ENCODE results near the gene ZFP36L2. TPM values are rescaled to one million over a fixed set of nuclear protein-coding genes. Genes with fewer than 3 reads are reported as not detected.

The ZFP36L2 gene
- total and polyA plus RNA-seq, 7 experiments from 2014 or later = 231 to 747 (median 389) TPM

DNA sequence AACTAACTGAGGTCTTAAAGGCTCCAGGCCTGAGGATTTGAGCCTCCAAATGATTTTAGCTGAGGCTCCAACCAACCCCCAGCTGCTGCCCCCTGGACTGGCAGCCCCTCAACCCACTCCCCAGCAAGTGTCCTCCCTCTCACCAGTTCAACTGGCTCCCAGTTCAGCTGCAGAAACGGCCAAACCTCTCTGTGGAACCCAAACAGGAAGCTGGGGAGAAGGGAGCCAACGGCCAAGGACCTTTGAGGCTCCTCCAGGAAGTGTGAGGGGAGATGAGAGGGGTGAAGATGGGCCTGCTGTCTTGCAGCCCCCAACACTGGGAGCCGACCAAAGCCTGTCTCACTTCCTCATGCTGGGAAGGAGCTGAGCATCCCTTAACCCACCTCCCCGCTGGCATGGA is 24.9 kb downstream of the ZFP36L2 start:
- DNase-seq (no peak), ATAC-seq (no peak)
- Histone ChIP-seq H3K27ac (ENCODE audit: low read depth, low read length) (no peak overlapping the region), H3K4me1 (ENCODE audit: control insufficient read depth in 2 of 2, insufficient read depth in 2 of 2, low read length in 2 of 2) (peaks cover 12 to 24% of the 10 kb centered on the region in 2 donors), H3K9me3 (ENCODE audit: control insufficient read depth in 2 of 3, low read length in 3 of 3) (no peaks in the 10 kb centered on the region), H3K36me3 (ENCODE audit: control insufficient read depth in 2 of 3, insufficient read depth in 3 of 3, low read length in 3 of 3) (no peaks in the 10 kb centered on the region), H3K4me3 (ENCODE audit: low read length) (no peak overlapping the region), H3K27me3 (ENCODE audit: control insufficient read depth in 2 of 2, insufficient read depth in 2 of 2, low read length in 2 of 2) (no peaks in the 10 kb centered on the region)
- ChIA-PET CTCF (interaction anchor here (1.0 kb wide), 1 partner anchor 28 kb away, joined by 5 read pairs; no protein-coding TSS in a partner anchor), POLR2A (interaction anchor here (0.5 to 8.7 kb wide), 6 partner anchors 14 to 30 kb away, joined by 3 to 170 read pairs (median 3); no protein-coding TSS in a partner anchor)
- H3K36me3 Mint-ChIP-seq = peaks cover 0 to 10% (median 0%) of the 10 kb centered on the region in 5 donors
- intact Hi-C loops (cut with micrococcal nuclease) = no loop called here
- peak overlapping the region in 1 of 10 donors; percentile 10 for H3K4me3 Mint-ChIP-seq
- H3K4me1 Mint-ChIP-seq = peaks cover 20 to 67% (median 59%) of the 10 kb centered on the region in 7 donors
- peak overlapping the region in 6 of 9 donors; percentile 38 to 70 (median 56) for H3K27ac Mint-ChIP-seq
- H3K9me3 Mint-ChIP-seq = peaks cover 0 to 2% (median 0%) of the 10 kb centered on the region in 11 donors
- no peaks in the 10 kb centered on the region for H3K27me3 Mint-ChIP-seq

DNA sequence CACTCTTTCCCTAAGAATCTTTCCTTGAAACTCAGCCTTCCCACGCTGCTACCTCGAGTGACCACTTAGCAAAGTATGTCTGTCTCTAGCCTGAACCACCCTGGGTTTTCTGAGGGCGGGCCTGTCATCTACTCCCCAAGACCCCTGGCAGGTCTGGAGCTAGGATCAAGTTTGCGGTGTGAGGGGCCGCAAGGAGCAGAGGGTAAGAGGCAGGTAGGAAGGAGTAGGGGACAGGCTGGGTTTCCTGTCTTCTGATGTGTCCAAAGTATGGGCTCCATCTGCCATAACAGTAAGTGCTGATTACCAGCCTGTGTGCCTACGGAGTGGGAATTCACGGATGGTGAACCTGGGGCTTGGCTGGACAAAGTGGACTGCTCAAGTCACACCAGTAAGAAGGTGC is 25.4 kb downstream of the ZFP36L2 start:
- no peak for DNase-seq
- Histone ChIP-seq H3K27me3 (ENCODE audit: control insufficient read depth in 2 of 2, insufficient read depth in 2 of 2, low read length in 2 of 2) (no peaks in the 10 kb centered on the region), H3K9me3 (ENCODE audit: control insufficient read depth in 2 of 3, low read length in 3 of 3) (no peaks in the 10 kb centered on the region), H3K36me3 (ENCODE audit: control insufficient read depth in 2 of 3, insufficient read depth in 3 of 3, low read length in 3 of 3) (no peaks in the 10 kb centered on the region), H3K27ac (ENCODE audit: low read depth, low read length) (no peak overlapping the region), H3K4me3 (ENCODE audit: low read length) (no peak overlapping the region), H3K4me1 (ENCODE audit: control insufficient read depth in 2 of 2, insufficient read depth in 2 of 2, low read length in 2 of 2) (peaks cover 14 to 25% of the 10 kb centered on the region in 2 donors)
- ChIA-PET POLR2A (interaction anchor here (0.5 to 8.7 kb wide), 5 partner anchors 13 to 30 kb away, joined by 3 to 170 read pairs (median 3); no protein-coding TSS in a partner anchor), CTCF (interaction anchor here (1.0 kb wide), 1 partner anchor 28 kb away, joined by 5 read pairs; no protein-coding TSS in a partner anchor)
- Mint-ChIP-seq H3K27me3 (no peaks in the 10 kb centered on the region), H3K4me3 (no peak overlapping the region), H3K4me1 (peaks cover 22 to 65% (median 61%) of the 10 kb centered on the region in 7 donors), H3K27ac (peak overlapping the region in 7 of 9 donors; percentile 38 to 70 (median 56)), H3K36me3 (peaks cover 0 to 11% (median 0%) of the 10 kb centered on the region in 5 donors), H3K9me3 (peaks cover 0 to 3% (median 0%) of the 10 kb centered on the region in 11 donors)
- no peak for ATAC-seq
- intact Hi-C loops (cut with micrococcal nuclease) = no loop called here

DNA sequence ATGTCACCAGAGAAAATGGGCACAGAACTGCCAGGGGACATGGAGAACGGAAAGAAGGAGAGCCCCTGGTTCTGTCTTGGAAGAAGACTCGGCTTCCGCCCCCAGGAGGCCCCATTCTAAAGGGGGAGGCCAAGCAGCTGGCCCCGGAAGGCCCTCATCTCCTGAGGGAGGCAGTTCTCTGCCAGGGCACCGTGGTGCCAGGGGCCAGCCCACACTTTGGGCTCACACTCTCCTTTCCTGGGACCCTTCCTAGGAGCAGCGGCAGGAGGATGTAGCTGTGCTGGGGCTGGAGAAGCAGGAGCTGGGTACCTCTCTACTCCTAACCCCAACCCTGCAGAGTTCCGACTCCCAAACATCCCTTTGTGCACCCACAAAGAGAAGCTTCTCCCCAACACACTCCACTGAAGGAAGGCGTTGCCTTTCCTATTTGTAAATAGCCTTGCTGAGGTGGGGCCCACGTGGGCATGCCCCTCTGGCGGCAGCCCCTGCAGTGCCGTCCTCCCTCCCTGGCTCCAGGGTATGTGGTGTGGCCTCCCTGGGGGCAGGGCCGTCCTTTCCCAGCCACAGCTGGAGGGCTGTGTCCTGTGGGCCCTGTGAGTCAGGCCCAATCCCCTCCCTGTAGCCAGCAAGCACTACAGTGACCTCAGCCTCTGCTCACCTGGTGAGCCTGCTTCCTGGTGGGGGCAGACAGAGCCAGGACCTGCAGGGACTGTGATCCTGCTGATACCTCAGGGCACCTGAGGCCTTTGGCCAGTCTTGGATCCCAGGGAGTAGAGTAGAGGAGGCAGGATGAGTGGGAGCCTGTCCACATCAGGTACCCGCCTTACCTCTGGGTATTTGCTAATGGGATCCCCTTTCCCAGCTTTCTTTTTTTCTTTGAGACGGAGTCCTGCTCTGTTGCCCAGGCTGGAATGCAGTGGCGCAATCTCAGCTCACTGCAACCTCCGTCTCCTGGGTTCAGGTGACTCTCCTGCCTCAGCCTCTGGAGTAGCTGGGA is 26.6 kb downstream of the ZFP36L2 start:
- Histone ChIP-seq H3K27ac (ENCODE audit: low read depth, low read length) (no peak overlapping the region), H3K4me3 (ENCODE audit: low read length) (no peak overlapping the region), H3K4me1 (ENCODE audit: control insufficient read depth in 2 of 2, insufficient read depth in 2 of 2, low read length in 2 of 2) (peaks cover 25 to 37% of the 10 kb centered on the region in 2 donors), H3K9me3 (ENCODE audit: control insufficient read depth in 2 of 3, low read length in 3 of 3) (no peaks in the 10 kb centered on the region), H3K27me3 (ENCODE audit: control insufficient read depth in 2 of 2, insufficient read depth in 2 of 2, low read length in 2 of 2) (no peaks in the 10 kb centered on the region), H3K36me3 (ENCODE audit: control insufficient read depth in 2 of 3, insufficient read depth in 3 of 3, low read length in 3 of 3) (no peaks in the 10 kb centered on the region)
- no peak overlapping the region for H3K4me3 Mint-ChIP-seq
- H3K27ac Mint-ChIP-seq = peak overlapping the region in 4 of 9 donors; percentile 22 to 67 (median 53)
- intact Hi-C loops (cut with micrococcal nuclease) = no loop called here
- H3K9me3 Mint-ChIP-seq = peaks cover 0 to 3% (median 0%) of the 10 kb centered on the region in 11 donors
- ChIA-PET POLR2A (interaction anchor here (0.6 to 8.7 kb wide), 6 partner anchors 18 to 1032 kb away, joined by 3 to 170 read pairs (median 3); no protein-coding TSS in a partner anchor), CTCF (interaction anchor here (0.6 to 1.4 kb wide), 3 partner anchors 18 to 36 kb away, joined by 3 to 8 read pairs (median 3); no protein-coding TSS in a partner anchor)
- peaks cover 0 to 11% (median 0%) of the 10 kb centered on the region in 5 donors for H3K36me3 Mint-ChIP-seq
- DNase-seq (no peak), ATAC-seq (no peak)
- no peaks in the 10 kb centered on the region for H3K27me3 Mint-ChIP-seq
- H3K4me1 Mint-ChIP-seq = peaks cover 27 to 71% (median 54%) of the 10 kb centered on the region in 7 donors

DNA sequence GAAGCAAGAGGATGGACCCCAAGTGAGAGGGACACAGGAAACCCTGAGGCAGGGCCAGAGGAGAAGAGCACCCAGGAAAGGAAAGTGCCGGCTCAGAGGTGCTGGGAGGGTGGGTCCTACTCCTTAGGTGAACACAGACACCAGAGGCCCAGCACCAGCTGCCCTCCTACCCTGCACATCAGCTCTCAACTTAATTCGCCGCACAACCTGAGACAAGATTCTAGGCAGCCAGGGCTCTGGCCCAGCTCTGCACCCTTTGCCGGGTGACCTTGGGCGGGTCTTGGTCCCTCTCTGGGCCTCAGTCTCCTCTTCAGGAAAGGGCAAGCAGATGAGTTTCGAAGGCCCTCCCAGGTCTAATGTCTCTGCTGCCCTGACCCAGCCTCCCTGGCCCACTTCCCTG is 28.1 kb downstream of the ZFP36L2 start:
- H3K4me3 ChIP-seq (ENCODE audit: low read length) = no peak overlapping the region
- no peaks in the 10 kb centered on the region for H3K27me3 ChIP-seq (ENCODE audit: control insufficient read depth in 2 of 2, insufficient read depth in 2 of 2, low read length in 2 of 2)
- H3K36me3 ChIP-seq (ENCODE audit: control insufficient read depth in 2 of 3, insufficient read depth in 3 of 3, low read length in 3 of 3) = no peaks in the 10 kb centered on the region
- intact Hi-C loops (cut with micrococcal nuclease) = no loop called here
- peaks cover 38 to 76% (median 58%) of the 10 kb centered on the region in 7 donors for H3K4me1 Mint-ChIP-seq
- H3K27ac ChIP-seq (ENCODE audit: low read depth, low read length) = no peak overlapping the region
- no peak for ATAC-seq
- H3K4me3 Mint-ChIP-seq = no peak overlapping the region
- peak overlapping the region in 3 of 9 donors; percentile 9 to 67 (median 39) for H3K27ac Mint-ChIP-seq
- H3K36me3 Mint-ChIP-seq = peaks cover 0 to 13% (median 0%) of the 10 kb centered on the region in 5 donors
- CTCF ChIA-PET = no interaction called here
- POLR2A ChIA-PET = interaction anchor here (8.7 to 13.1 kb wide), 3 partner anchors 20 to 23 kb away, joined by 170 to 543 read pairs (median 531); partner anchors contain the start of gene ZFP36L2
- H3K27me3 Mint-ChIP-seq = no peaks in the 10 kb centered on the region
- H3K4me1 ChIP-seq (ENCODE audit: control insufficient read depth in 2 of 2, insufficient read depth in 2 of 2, low read length in 2 of 2) = peaks cover 40 to 53% of the 10 kb centered on the region in 2 donors
- DNase-seq = no peak
- H3K9me3 Mint-ChIP-seq = peaks cover 0 to 3% (median 0%) of the 10 kb centered on the region in 11 donors
- no peaks in the 10 kb centered on the region for H3K9me3 ChIP-seq (ENCODE audit: control insufficient read depth in 2 of 3, low read length in 3 of 3)

DNA sequence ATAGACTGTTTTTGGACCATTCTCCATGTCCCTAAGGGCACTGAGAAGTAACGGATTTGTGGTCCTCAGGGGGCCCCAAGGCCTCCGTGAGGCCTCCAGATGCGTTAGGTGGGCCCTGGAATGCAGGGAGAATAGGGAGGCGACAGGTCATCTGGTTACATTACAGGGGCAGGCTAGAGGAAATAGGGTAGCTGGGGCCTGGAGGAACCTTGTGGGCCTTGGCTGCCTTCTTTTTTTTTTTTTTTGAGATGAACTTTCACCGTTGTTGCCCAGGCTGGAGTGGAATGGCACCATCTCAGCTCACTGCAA is 28.9 kb downstream of the ZFP36L2 start:
- H3K4me3 Mint-ChIP-seq = peak overlapping the region in 7 of 10 donors; percentile 20 to 72 (median 45)
- Histone ChIP-seq H3K4me3 (ENCODE audit: low read length) (no peak overlapping the region), H3K4me1 (ENCODE audit: control insufficient read depth in 2 of 2, insufficient read depth in 2 of 2, low read length in 2 of 2) (peaks cover 47 to 60% of the 10 kb centered on the region in 2 donors), H3K36me3 (ENCODE audit: control insufficient read depth in 2 of 3, insufficient read depth in 3 of 3, low read length in 3 of 3) (no peaks in the 10 kb centered on the region), H3K27me3 (ENCODE audit: control insufficient read depth in 2 of 2, insufficient read depth in 2 of 2, low read length in 2 of 2) (no peaks in the 10 kb centered on the region), H3K27ac (ENCODE audit: low read depth, low read length) (no peak overlapping the region), H3K9me3 (ENCODE audit: control insufficient read depth in 2 of 3, low read length in 3 of 3) (no peaks in the 10 kb centered on the region)
- peak overlapping the region; percentile 79 to 98 (median 91) for H3K27ac Mint-ChIP-seq
- H3K36me3 Mint-ChIP-seq = peaks cover 0 to 13% (median 0%) of the 10 kb centered on the region in 5 donors
- ChIA-PET POLR2A (interaction anchor here (2.0 to 13.1 kb wide), 5 partner anchors 8 to 67 kb away, joined by 20 to 543 read pairs (median 120); partner anchors contain the start of gene ZFP36L2), CTCF (interaction anchor here (1.0 kb wide), 1 partner anchor 16 kb away, joined by 5 read pairs; no protein-coding TSS in a partner anchor)
- peaks cover 35 to 79% (median 65%) of the 10 kb centered on the region in 7 donors for H3K4me1 Mint-ChIP-seq
- H3K27me3 Mint-ChIP-seq = no peaks in the 10 kb centered on the region
- no peak for DNase-seq
- no peak for ATAC-seq
- intact Hi-C loops (cut with micrococcal nuclease) = no loop called here
- peaks cover 0 to 3% (median 0%) of the 10 kb centered on the region in 11 donors for H3K9me3 Mint-ChIP-seq
